H9 (cell line): ENCODE measurements around the gene CATSPERB. TPM values are rescaled to one million over a fixed set of nuclear protein-coding genes. Genes with fewer than 3 reads are reported as not detected.

Experiments used
- DNase-seq: peaks from one replicate; pipeline ENCODE4 v3.0.0-alpha.2; 2017
- H2AFZ ChIP-seq: one replicate; pipeline ENCODE4 v1.6.1; 2013; ENCODE audit warnings: mild to moderate bottlenecking, low read length, control low read depth, moderate library complexity
- H2AK5ac ChIP-seq: 2 replicates; pipeline ENCODE4 v1.6.1; 2013; ENCODE audit warnings: low read length, control low read depth, mixed read lengths; ENCODE audit not compliant: insufficient read length
- H2BK120ac ChIP-seq: one replicate; pipeline ENCODE4 v1.6.1; 2013; ENCODE audit warnings: low read depth, mild to moderate bottlenecking, low read length, control low read depth, inconsistent platforms; ENCODE audit not compliant: poor library complexity, severe bottlenecking
- H2BK12ac ChIP-seq: 2 replicates; pipeline ENCODE4 v1.6.1; 2013; ENCODE audit warnings: low read length, control low read depth, mixed read lengths, low read depth; ENCODE audit not compliant: insufficient read length
- H2BK15ac ChIP-seq: 2 replicates; pipeline ENCODE4 v1.6.1; 2013; ENCODE audit warnings: low read depth, low read length, control low read depth
- H2BK20ac ChIP-seq: one replicate; pipeline ENCODE4 v1.6.1; 2013; ENCODE audit warnings: low read depth, mild to moderate bottlenecking, low read length, control low read depth, inconsistent platforms; ENCODE audit not compliant: poor library complexity, severe bottlenecking
- H2BK5ac ChIP-seq: 2 replicates; pipeline ENCODE4 v1.6.1; 2013; ENCODE audit warnings: low read length, control low read depth, mixed read lengths; ENCODE audit not compliant: insufficient read length
- H3K14ac ChIP-seq: 2 replicates; pipeline ENCODE4 v1.6.1; 2013; ENCODE audit warnings: low read length, control low read depth; ENCODE audit not compliant: insufficient read depth
- H3K18ac ChIP-seq: 2 replicates; pipeline ENCODE4 v1.6.1; 2013; ENCODE audit warnings: low read depth, mild to moderate bottlenecking, mixed read lengths, low read length, control low read depth; ENCODE audit not compliant: insufficient read length
- H3K23ac ChIP-seq: 2 replicates; pipeline ENCODE4 v1.6.1; 2013; ENCODE audit warnings: low read length, control low read depth, mixed read lengths, low read depth; ENCODE audit not compliant: insufficient read length
- H3K23me2 ChIP-seq: 2 replicates; pipeline ENCODE4 v1.6.1; 2013; ENCODE audit warnings: low read depth, mild to moderate bottlenecking, mixed read lengths, low read length, control low read depth; ENCODE audit not compliant: insufficient read length, poor library complexity, severe bottlenecking
- H3K27ac ChIP-seq: 2 replicates; pipeline ENCODE4 v1.5.1; 2013; ENCODE audit warnings: low read length, control low read depth, mixed read lengths, low read depth; ENCODE audit not compliant: insufficient read length
- H3K27me3 ChIP-seq: 2 replicates; pipeline ENCODE4 v1.6.1; 2013; ENCODE audit warnings: low read length, control low read depth, inconsistent platforms; ENCODE audit not compliant: insufficient read depth
- H3K4ac ChIP-seq: 2 replicates; pipeline ENCODE4 v1.6.1; 2013; ENCODE audit warnings: low read depth, mild to moderate bottlenecking, control low read depth, inconsistent platforms, low read length, moderate library complexity
- H3K4me1 ChIP-seq: 2 replicates; pipeline ENCODE4 v1.6.1; 2013; ENCODE audit warnings: low read length, control low read depth, inconsistent platforms; ENCODE audit not compliant: insufficient read depth
- H3K4me2 ChIP-seq: 2 replicates; pipeline ENCODE4 v1.6.1; 2013; ENCODE audit warnings: low read length, control low read depth, mixed read lengths; ENCODE audit not compliant: insufficient read length, insufficient read depth
- H3K56ac ChIP-seq: 2 replicates; pipeline ENCODE4 v1.6.1; 2013; ENCODE audit warnings: low read depth, mild to moderate bottlenecking, mixed read lengths, low read length, control low read depth; ENCODE audit not compliant: insufficient read length
- H3K79me1 ChIP-seq: 2 replicates; pipeline ENCODE4 v1.6.1; 2013; ENCODE audit warnings: low read depth, mild to moderate bottlenecking, moderate library complexity, low read length, control low read depth, inconsistent platforms; ENCODE audit not compliant: insufficient read depth, poor library complexity, severe bottlenecking
- H3K79me2 ChIP-seq: 2 replicates; pipeline ENCODE4 v1.6.1; 2013; ENCODE audit warnings: low read length, control low read depth, inconsistent platforms; ENCODE audit not compliant: insufficient read depth
- H3K9ac ChIP-seq: 2 replicates; pipeline ENCODE4 v1.6.1; 2013; ENCODE audit warnings: low read length, control low read depth, mixed read lengths; ENCODE audit not compliant: insufficient read length; ENCODE audit errors: extremely low read depth
- H3K9me3 ChIP-seq: one replicate; pipeline ENCODE4 v1.6.1; 2013; ENCODE audit warnings: low read depth, low read length, inconsistent platforms; ENCODE audit not compliant: control insufficient read depth
- H3T11ph ChIP-seq: one replicate; pipeline ENCODE4 v1.6.1; 2013; ENCODE audit warnings: mild to moderate bottlenecking, low read length, control low read depth, inconsistent platforms
- H4K20me1 ChIP-seq: one replicate; pipeline ENCODE4 v1.6.1; 2013; ENCODE audit not compliant: control insufficient read depth, insufficient read length, insufficient read depth
- H4K5ac ChIP-seq: 2 replicates; pipeline ENCODE4 v1.6.1; 2013; ENCODE audit warnings: low read depth, mild to moderate bottlenecking, mixed read lengths, low read length, control low read depth; ENCODE audit not compliant: insufficient read length
- H4K8ac ChIP-seq: replicated peaks from 2 replicates; pipeline ENCODE4 v1.6.1; 2013; ENCODE audit warnings: low read length, control low read depth, mixed read lengths, low read depth; ENCODE audit not compliant: insufficient read length
- H4K91ac ChIP-seq: 2 replicates; pipeline ENCODE4 v1.6.1; 2013; ENCODE audit warnings: low read depth, mild to moderate bottlenecking, moderate library complexity, mixed read lengths, low read length, control low read depth; ENCODE audit not compliant: insufficient read length
- H3K27ac Mint-ChIP-seq, 3 experiments: 2 replicates in 2 of 3; 3 replicates in 1 of 3; pipeline ENCODE4 v1.8.0; 2020 to 2021; ENCODE audit warnings: mixed read lengths in 3 of 3, mild to moderate bottlenecking in 1 of 3, moderate library complexity in 1 of 3
- H3K27me3 Mint-ChIP-seq: 2 replicates; pipeline ENCODE4 v1.8.0; 2021; ENCODE audit warnings: low read depth, mild to moderate bottlenecking, moderate library complexity, mixed read lengths
- H3K36me3 Mint-ChIP-seq, 3 experiments: 2 replicates in 2 of 3; 3 replicates in 1 of 3; pipeline ENCODE4 v1.8.0; 2020 to 2021; ENCODE audit warnings: low read depth in 3 of 3, mixed read lengths in 3 of 3; ENCODE audit not compliant: insufficient read depth in 1 of 3
- H3K4me1 Mint-ChIP-seq, 2 experiments: 2 replicates each; pipeline ENCODE4 v1.8.0; 2020; ENCODE audit warnings: mixed read lengths in 2 of 2
- H3K4me3 Mint-ChIP-seq, 2 experiments: 2 replicates in 1 of 2; 3 replicates in 1 of 2; pipeline ENCODE4 v1.8.0; 2020 to 2021; ENCODE audit warnings: mild to moderate bottlenecking in 2 of 2, mixed read lengths in 2 of 2, moderate library complexity in 1 of 2
- H3K9me3 Mint-ChIP-seq, 2 experiments: 2 replicates in 1 of 2; 3 replicates in 1 of 2; pipeline ENCODE4 v1.8.0; 2020; ENCODE audit warnings: mild to moderate bottlenecking in 2 of 2, mixed read lengths in 2 of 2, moderate library complexity in 1 of 2
- CTCF ChIP-seq: fragments of 200-600 bp; sonication (generic); conservative IDR thresholded peaks from 3 replicates; pipeline ENCODE4 v1.8.0; 2021; ENCODE audit warnings: antibody characterized with exemption, mild to moderate bottlenecking
- WGBS: extraction: QIAGEN DNeasy Blood & Tissue Kit; methylation state at CpG from one replicate; pipeline ENCODE4 v1.1.7; 2013; ENCODE audit warnings: missing lambda C conversion rate, low lambda C conversion rate, mixed read lengths; ENCODE audit not compliant: insufficient read length; ENCODE audit errors: extremely low coverage; 5-methylcytosine and 5-hydroxymethylcytosine counted together
- total RNA-seq: library from RNA; stranded (reverse); gene quantifications from 2 replicates; pipeline ENCODE4 v1.2.1, GENCODE V29; 2021

Gene CATSPERB
- total RNA-seq, 1 experiment from 2014 or later = 0.48 TPM

GRCh38 chr14:91750634-91751198 is 18.8 kb upstream of the CATSPERB start:
- H3K36me3 Mint-ChIP-seq = no peaks in the 10 kb centered on the region
- Histone ChIP-seq H2BK5ac (no peak overlapping the region), H4K5ac (no peak overlapping the region), H2BK20ac (no peak overlapping the region), H4K20me1 (no peaks in the 10 kb centered on the region), H2BK12ac (no peak overlapping the region), H2AFZ (no peak overlapping the region), H3T11ph (no peak overlapping the region), H3K79me1 (no peaks in the 10 kb centered on the region), H4K8ac (no peak overlapping the region), H3K18ac (no peak overlapping the region), H2BK120ac (no peak overlapping the region), H3K23ac (no peak overlapping the region), H3K79me2 (0 out of 2 replicates have a peak, but pooled peaks cover 1% of the 10 kb centered on the region), H3K9me3 (no peaks in the 10 kb centered on the region), H3K14ac (no peak overlapping the region), H3K4me1 (no peaks in the 10 kb centered on the region; the same call in 1 of the 2 replicates), H3K4me2 (no peak overlapping the region), H2BK15ac (no peak overlapping the region), H4K91ac (no peak overlapping the region), H3K27me3 (no peaks in the 10 kb centered on the region), H3K4ac (no peak overlapping the region), H3K9ac (no peak overlapping the region), H2AK5ac (no peak overlapping the region), H3K23me2 (no peaks in the 10 kb centered on the region), H3K27ac (no peak overlapping the region), H3K56ac (no peak overlapping the region)
- H3K27ac Mint-ChIP-seq = no peak overlapping the region
- H3K9me3 Mint-ChIP-seq = no peaks in the 10 kb centered on the region
- H3K4me3 Mint-ChIP-seq = no peak overlapping the region
- H3K4me1 Mint-ChIP-seq = peaks cover 15 to 19% of the 10 kb centered on the region in 2 experiments
- H3K27me3 Mint-ChIP-seq = no peaks in the 10 kb centered on the region
- no peak for TF ChIP-seq CTCF
- no peak for DNase-seq
- WGBS = no CpG with 5 or more reads among the region's 3 CpGs
